Tibial nerve (tissue), 4 donors: ENCODE measurements around the gene TP63. TPM values are rescaled to one million over a fixed set of nuclear protein-coding genes. Genes with fewer than 3 reads are reported as not detected.
"Not testable (repeated sequence)": the region's sequence is repeated elsewhere in the genome, so short reads cannot be mapped to it uniquely, and the experiment has no call there.

Source experiments
- DNase-seq, 2 donors: peaks; one replicate each; pipeline ENCODE4 v3.0.0-alpha.2; 2019; ENCODE audit warnings: low spot score in 2 of 2
- H3K27ac ChIP-seq, 4 donors: fragments of 200-600 bp; sonication (generic) in 3 of 4; one replicate each; pipeline ENCODE4 v1.5.1; 2017 to 2019; ENCODE audit warnings: mild to moderate bottlenecking in 1 of 4
- H3K27me3 ChIP-seq, 2 donors: fragments of 200-600 bp; sonication (generic) in 1 of 2; one replicate each; pipeline versions ENCODE4 v1.5.1 to v1.6.0; 2017 to 2019
- H3K36me3 ChIP-seq, 3 donors: fragments of 200-600 bp; sonication (generic); one replicate each; pipeline ENCODE4 v1.5.1; 2018 to 2019
- H3K4me1 ChIP-seq, 4 donors: fragments of 200-600 bp; sonication (generic) in 3 of 4; one replicate each; pipeline ENCODE4 v1.5.1; 2017 to 2019
- H3K4me3 ChIP-seq, 4 donors: fragments of 200-600 bp; sonication (generic) in 3 of 4; one replicate each; pipeline ENCODE4 v1.5.1; 2017 to 2019; ENCODE audit warnings: mild to moderate bottlenecking in 1 of 4, moderate library complexity in 1 of 4
- H3K9me3 ChIP-seq, 4 donors: fragments of 200-600 bp; sonication (generic) in 3 of 4; one replicate each; pipeline ENCODE4 v1.5.1; 2017 to 2019
- EP300 ChIP-seq, 2 donors: sonication (generic); formaldehyde crosslinking; IDR thresholded peaks; one replicate each; pipeline ENCODE4 v1.6.1; 2017; ENCODE audit warnings: antibody characterized with exemption in 2 of 2, mild to moderate bottlenecking in 1 of 2
- POLR2A ChIP-seq, 2 donors: fragments of 450-650 bp; IDR thresholded peaks; one replicate each; pipeline ENCODE4 v1.6.1; 2017; ENCODE audit warnings: antibody characterized with exemption in 2 of 2, mild to moderate bottlenecking in 2 of 2, moderate library complexity in 2 of 2
- WGBS, 2 donors: methylation state at CpG; one replicate each; pipeline ENCODE4 v1.1.5; 2018; 5-methylcytosine and 5-hydroxymethylcytosine counted together
- total RNA-seq, 4 donors: library from RNA; depleted of rRNA; stranded (reverse); fragments of >200 nt; gene quantifications; one replicate each; pipeline ENCODE4 v1.1.0, GENCODE V29; 2016
- TF ChIP-seq, protein P1 (sequence below), 5 experiments: fragments of 200-600 bp in 3 of 5; fragments of 450-650 bp in 2 of 5; sonication (generic) in 3 of 5; IDR thresholded peaks; one replicate each; pipeline ENCODE4 v1.5.1; 2016 to 2019; ENCODE audit warnings: antibody characterized with exemption in 5 of 5, mild to moderate bottlenecking in 3 of 5, moderate library complexity in 2 of 5

The TP63 gene
- total RNA-seq, 4 donors from 2014 or later, result 1.7 to 7.5 (median 4.2) TPM; not detected in 1

- 47 to 54% methylated on average over 1 of the region's 1 CpG for WGBS, 2 donors
- Histone ChIP-seq H3K27ac (no peak overlapping the region), H3K9me3 (no peaks in the 10 kb centered on the region), H3K36me3 (no peaks in the 10 kb centered on the region), H3K4me1 (no peaks in the 10 kb centered on the region), H3K4me3 (no peak overlapping the region), H3K27me3 (no peaks in the 10 kb centered on the region)
- peak in 1 of 2 donors; percentile 41 for DNase-seq
- TF ChIP-seq POLR2A (IDR thresholded peaks at IDR 0.05), result no peak
- peak in 1 of 2 donors; percentile 68 for TF ChIP-seq EP300 (IDR thresholded peaks at IDR 0.05)
- TF ChIP-seq, protein P1, sequence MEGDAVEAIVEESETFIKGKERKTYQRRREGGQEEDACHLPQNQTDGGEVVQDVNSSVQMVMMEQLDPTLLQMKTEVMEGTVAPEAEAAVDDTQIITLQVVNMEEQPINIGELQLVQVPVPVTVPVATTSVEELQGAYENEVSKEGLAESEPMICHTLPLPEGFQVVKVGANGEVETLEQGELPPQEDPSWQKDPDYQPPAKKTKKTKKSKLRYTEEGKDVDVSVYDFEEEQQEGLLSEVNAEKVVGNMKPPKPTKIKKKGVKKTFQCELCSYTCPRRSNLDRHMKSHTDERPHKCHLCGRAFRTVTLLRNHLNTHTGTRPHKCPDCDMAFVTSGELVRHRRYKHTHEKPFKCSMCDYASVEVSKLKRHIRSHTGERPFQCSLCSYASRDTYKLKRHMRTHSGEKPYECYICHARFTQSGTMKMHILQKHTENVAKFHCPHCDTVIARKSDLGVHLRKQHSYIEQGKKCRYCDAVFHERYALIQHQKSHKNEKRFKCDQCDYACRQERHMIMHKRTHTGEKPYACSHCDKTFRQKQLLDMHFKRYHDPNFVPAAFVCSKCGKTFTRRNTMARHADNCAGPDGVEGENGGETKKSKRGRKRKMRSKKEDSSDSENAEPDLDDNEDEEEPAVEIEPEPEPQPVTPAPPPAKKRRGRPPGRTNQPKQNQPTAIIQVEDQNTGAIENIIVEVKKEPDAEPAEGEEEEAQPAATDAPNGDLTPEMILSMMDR (IDR thresholded peaks at IDR 0.05), result no peak
These were observed 33.1 kb downstream of the TP63 start for GRCh38 chr3:189664311-189664710.

DNA sequence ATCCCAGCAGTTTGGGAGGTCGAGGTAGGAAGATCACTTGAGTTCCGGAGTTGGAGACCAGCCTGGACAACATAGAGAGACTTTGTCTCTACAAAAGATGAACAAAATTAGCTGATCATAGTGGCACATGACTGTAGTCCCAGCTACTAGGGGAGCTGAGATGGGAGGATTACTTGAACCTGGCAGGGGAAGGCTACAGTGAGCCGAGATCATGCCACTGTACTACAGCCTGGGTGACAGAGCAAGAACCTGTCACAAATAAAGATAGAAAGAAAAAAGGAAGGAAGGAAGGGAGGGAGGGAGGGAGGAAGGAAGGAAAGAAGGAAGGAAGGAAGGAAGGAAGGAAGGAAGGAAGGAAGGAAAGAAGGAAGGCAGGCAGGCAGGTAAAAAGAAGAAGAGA, 41.2 kb downstream of the TP63 start:
- WGBS, 2 donors, result 93 to 94% methylated on average over 3 of the region's 3 CpGs
- H3K4me3 ChIP-seq, H3K4me1 ChIP-seq: not testable (repeated sequence)

GRCh38 chr3:189673535-189673934, 42.3 kb downstream of the TP63 start:
- Histone ChIP-seq H3K27me3 (no peaks in the 10 kb centered on the region), H3K27ac (no peak overlapping the region), H3K36me3 (no peaks in the 10 kb centered on the region), H3K4me3 (no peak overlapping the region), H3K9me3 (peaks cover 0 to 11% (median 0%) of the 10 kb centered on the region in 4 donors), H3K4me1 (no peaks in the 10 kb centered on the region)
- no peak for DNase-seq
- TF ChIP-seq POLR2A (IDR thresholded peaks at IDR 0.05) (no peak), EP300 (IDR thresholded peaks at IDR 0.05) (no peak)
- TF ChIP-seq, protein P1 (IDR thresholded peaks at IDR 0.05), result no peak
- WGBS, 2 donors, result 58 to 71% methylated on average over 2 of the region's 2 CpGs

More for the DNA sequence above, 41.2 kb downstream of the TP63 start:
- not testable (repeated sequence) for H3K27ac ChIP-seq, H3K27me3 ChIP-seq, DNase-seq, H3K36me3 ChIP-seq, H3K9me3 ChIP-seq

DNA sequence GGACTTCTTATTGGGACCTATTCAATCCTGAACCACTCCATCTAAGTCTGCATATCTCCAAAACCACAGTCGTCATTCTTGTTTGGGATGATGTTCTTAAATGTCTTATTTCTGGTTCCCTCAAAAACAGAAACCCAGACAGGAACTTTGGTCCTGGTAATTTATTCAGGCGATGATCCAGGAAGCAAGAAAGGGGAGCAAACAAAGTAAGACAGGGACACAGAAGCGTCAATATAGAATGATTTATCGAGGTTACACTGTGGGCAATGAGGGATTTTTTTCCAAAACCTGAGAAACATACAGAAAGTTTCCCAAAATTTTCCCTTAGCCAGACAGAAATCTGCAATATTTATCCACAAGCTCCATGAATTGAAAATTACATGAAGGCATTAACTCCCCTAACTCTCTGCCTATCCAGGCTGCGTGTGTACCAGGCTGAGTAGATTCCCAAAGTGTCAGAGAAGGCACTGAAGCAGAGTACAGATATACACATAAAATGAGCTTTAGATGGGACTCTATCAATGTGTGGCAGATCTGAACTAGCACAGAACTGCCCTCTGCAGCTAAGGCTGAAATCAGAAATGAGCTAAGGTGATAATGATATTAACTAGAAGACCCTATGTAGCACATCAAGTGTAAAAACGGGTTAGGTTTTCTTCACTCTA, 43.2 kb downstream of the TP63 start:
- no peaks in the 10 kb centered on the region for H3K36me3 ChIP-seq
- TF ChIP-seq EP300 (IDR thresholded peaks at IDR 0.05), result no peak
- TF ChIP-seq, protein P1 (IDR thresholded peaks at IDR 0.05), result no peak
- TF ChIP-seq POLR2A (IDR thresholded peaks at IDR 0.05), result no peak
- H3K9me3 ChIP-seq, result peaks cover 0 to 18% (median 0%) of the 10 kb centered on the region in 4 donors
- H3K4me1 ChIP-seq, result no peaks in the 10 kb centered on the region
- H3K27me3 ChIP-seq, result no peaks in the 10 kb centered on the region
- 87 to 94% methylated on average over 6 of the region's 6 CpGs for WGBS, 2 donors
- DNase-seq, result no peak
- no peak overlapping the region for H3K27ac ChIP-seq
- H3K4me3 ChIP-seq, result no peak overlapping the region

DNA sequence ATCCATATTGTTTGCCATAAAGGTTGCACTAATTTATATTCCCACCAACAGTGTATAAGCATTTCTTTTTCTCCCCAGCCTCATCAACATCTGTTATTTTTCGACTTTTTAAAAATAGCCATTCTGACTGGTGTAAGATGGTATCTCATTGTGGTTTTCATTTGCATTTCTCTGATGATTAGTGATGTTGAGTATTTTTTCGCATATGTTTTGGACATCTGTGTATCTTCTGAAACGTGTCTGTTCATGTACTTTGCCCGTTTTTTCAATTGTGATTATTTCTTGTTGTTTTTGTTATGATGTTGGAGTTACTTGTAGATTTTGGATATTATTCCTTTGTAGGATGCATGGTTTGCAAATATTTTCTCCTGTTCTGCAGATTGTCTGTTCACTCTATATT, 46.5 kb downstream of the TP63 start:
- TF ChIP-seq POLR2A (IDR thresholded peaks at IDR 0.05), result no peak
- TF ChIP-seq, protein P1 (IDR thresholded peaks at IDR 0.05), result no peak
- no peak for TF ChIP-seq EP300 (IDR thresholded peaks at IDR 0.05)
- H3K27ac ChIP-seq, result no peak overlapping the region
- no peaks in the 10 kb centered on the region for H3K36me3 ChIP-seq
- no peaks in the 10 kb centered on the region for H3K4me1 ChIP-seq
- WGBS, 2 donors, result 81 to 87% methylated on average over 4 of the region's 4 CpGs
- no peaks in the 10 kb centered on the region for H3K27me3 ChIP-seq
- H3K4me3 ChIP-seq, result no peak overlapping the region
- no peak for DNase-seq
- H3K9me3 ChIP-seq, result peaks cover 0 to 18% (median 0%) of the 10 kb centered on the region in 4 donors
